Ishikawa (cell line): Measurements from ENCODE around the gene CDH13.

Experiments
- CEBPB ChIP-seq: IDR thresholded peaks from 2 replicates; pipeline ENCODE4 v1.6.1; 2012
- CREB1 ChIP-seq: IDR thresholded peaks from 2 replicates; pipeline ENCODE4 v1.6.1; 2012; ENCODE audit warnings: low read depth
- EGR1 ChIP-seq: IDR thresholded peaks from 2 replicates; pipeline ENCODE4 v1.6.1; 2012
- EP300 ChIP-seq: IDR thresholded peaks from 2 replicates; pipeline ENCODE4 v1.6.1; 2012; ENCODE audit warnings: borderline replicate concordance
- FOXM1 ChIP-seq: IDR thresholded peaks from 2 replicates; pipeline ENCODE4 v1.6.1; 2012; ENCODE audit warnings: low read depth, borderline replicate concordance
- MAX ChIP-seq: IDR thresholded peaks from 2 replicates; pipeline ENCODE4 v1.6.1; 2012
- NFIC ChIP-seq: IDR thresholded peaks from 2 replicates; pipeline ENCODE4 v1.6.1; 2012
- RAD21 ChIP-seq: IDR thresholded peaks from 2 replicates; pipeline ENCODE4 v1.6.1; 2012; ENCODE audit warnings: low read depth
- TAF1 ChIP-seq: IDR thresholded peaks from 2 replicates; pipeline ENCODE4 v1.6.1; 2012; ENCODE audit warnings: low read depth, mild to moderate bottlenecking
- TCF12 ChIP-seq: IDR thresholded peaks from 2 replicates; pipeline ENCODE4 v1.6.1; 2012; ENCODE audit warnings: low read depth
- TEAD4 ChIP-seq: IDR thresholded peaks from 2 replicates; pipeline ENCODE4 v1.6.1; 2012
- USF1 ChIP-seq: IDR thresholded peaks from 2 replicates; pipeline ENCODE4 v1.6.1; 2012
- YY1 ChIP-seq: IDR thresholded peaks from 2 replicates; pipeline ENCODE4 v1.6.1; 2012; ENCODE audit warnings: low read depth
- ZBTB7A ChIP-seq: IDR thresholded peaks from 2 replicates; pipeline ENCODE4 v1.6.1; 2012; ENCODE audit warnings: low read depth
- TF ChIP-seq, protein P1 (sequence below): IDR thresholded peaks from 2 replicates; pipeline ENCODE4 v1.6.1; 2012; ENCODE audit warnings: low read depth, mild to moderate bottlenecking

CDH13 gene

GRCh38 chr16:83622010-83622409, 995.2 kb downstream of the CDH13 start:
- TF ChIP-seq NFIC: no peak
- TF ChIP-seq ZBTB7A: no peak
- TF ChIP-seq MAX: no peak
- TF ChIP-seq TCF12: no peak
- TF ChIP-seq CEBPB: no peak
- TF ChIP-seq TAF1: no peak
- TF ChIP-seq EP300: no peak

- TF ChIP-seq EP300 (no peak), CEBPB (no peak), ZBTB7A (no peak), TCF12 (no peak), RAD21 (no peak), TEAD4 (no peak), EGR1 (no peak), YY1 (no peak), NFIC (no peak), USF1 (no peak), FOXM1 (no peak), TAF1 (no peak), MAX (no peak), CREB1 (no peak)
- TF ChIP-seq, protein P1, sequence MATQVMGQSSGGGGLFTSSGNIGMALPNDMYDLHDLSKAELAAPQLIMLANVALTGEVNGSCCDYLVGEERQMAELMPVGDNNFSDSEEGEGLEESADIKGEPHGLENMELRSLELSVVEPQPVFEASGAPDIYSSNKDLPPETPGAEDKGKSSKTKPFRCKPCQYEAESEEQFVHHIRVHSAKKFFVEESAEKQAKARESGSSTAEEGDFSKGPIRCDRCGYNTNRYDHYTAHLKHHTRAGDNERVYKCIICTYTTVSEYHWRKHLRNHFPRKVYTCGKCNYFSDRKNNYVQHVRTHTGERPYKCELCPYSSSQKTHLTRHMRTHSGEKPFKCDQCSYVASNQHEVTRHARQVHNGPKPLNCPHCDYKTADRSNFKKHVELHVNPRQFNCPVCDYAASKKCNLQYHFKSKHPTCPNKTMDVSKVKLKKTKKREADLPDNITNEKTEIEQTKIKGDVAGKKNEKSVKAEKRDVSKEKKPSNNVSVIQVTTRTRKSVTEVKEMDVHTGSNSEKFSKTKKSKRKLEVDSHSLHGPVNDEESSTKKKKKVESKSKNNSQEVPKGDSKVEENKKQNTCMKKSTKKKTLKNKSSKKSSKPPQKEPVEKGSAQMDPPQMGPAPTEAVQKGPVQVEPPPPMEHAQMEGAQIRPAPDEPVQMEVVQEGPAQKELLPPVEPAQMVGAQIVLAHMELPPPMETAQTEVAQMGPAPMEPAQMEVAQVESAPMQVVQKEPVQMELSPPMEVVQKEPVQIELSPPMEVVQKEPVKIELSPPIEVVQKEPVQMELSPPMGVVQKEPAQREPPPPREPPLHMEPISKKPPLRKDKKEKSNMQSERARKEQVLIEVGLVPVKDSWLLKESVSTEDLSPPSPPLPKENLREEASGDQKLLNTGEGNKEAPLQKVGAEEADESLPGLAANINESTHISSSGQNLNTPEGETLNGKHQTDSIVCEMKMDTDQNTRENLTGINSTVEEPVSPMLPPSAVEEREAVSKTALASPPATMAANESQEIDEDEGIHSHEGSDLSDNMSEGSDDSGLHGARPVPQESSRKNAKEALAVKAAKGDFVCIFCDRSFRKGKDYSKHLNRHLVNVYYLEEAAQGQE: no peak
These were observed 996.4 kb downstream of the CDH13 start for GRCh38 chr16:83623091-83623730.

- no peak for TF ChIP-seq CEBPB
- TF ChIP-seq CREB1: no peak
- no peak for TF ChIP-seq USF1
- TF ChIP-seq YY1: no peak
- no peak for TF ChIP-seq TAF1
- TF ChIP-seq FOXM1: no peak
- TF ChIP-seq MAX: no peak
- no peak for TF ChIP-seq NFIC
- TF ChIP-seq TEAD4: no peak
- no peak for TF ChIP-seq TCF12
- no peak for TF ChIP-seq ZBTB7A
- TF ChIP-seq EGR1: no peak
- TF ChIP-seq, protein P1: no peak
- TF ChIP-seq RAD21: no peak
- no peak for TF ChIP-seq EP300
These were observed 997.1 kb downstream of the CDH13 start for GRCh38 chr16:83623892-83624291.

DNA sequence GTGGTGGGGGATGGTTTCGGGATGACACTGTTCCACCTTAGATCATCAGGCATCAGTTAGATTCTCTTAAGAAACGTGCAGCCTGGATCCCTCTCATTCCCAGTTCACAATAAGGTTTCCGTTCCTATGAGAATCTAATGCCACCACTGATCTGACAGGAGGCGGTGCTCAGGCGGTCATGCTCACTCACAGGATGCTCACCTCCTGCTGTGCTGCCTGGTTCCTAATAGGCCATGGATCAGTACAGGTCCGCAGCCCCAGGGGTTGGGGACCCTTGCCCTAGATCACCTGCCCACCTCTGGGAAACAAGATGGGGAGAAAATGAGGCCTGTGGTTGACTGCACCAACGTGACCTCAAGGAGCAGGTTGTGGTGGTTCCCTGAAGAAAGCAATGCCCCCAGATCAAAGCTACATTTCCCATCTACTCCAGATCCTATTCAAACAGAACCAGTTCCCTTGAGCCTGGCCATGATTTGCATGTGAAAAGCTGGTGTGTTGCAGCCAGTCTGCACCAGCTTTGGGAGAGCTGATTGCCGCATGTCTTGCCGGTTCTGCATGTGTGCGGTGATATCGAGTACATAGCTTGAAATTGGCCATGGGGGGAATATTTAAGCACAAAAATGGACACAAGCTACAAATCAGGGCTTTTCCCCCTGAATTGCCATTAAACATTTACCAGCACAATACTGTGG, 997.8 kb downstream of the CDH13 start:
- TF ChIP-seq CREB1 (no peak), TCF12 (no peak), TAF1 (no peak), CEBPB (no peak)

- TF ChIP-seq CREB1: no peak
- TF ChIP-seq YY1: no peak
- no peak for TF ChIP-seq TCF12
- TF ChIP-seq FOXM1: no peak
These were observed 999.4 kb downstream of the CDH13 start for GRCh38 chr16:83626204-83626603.

DNA sequence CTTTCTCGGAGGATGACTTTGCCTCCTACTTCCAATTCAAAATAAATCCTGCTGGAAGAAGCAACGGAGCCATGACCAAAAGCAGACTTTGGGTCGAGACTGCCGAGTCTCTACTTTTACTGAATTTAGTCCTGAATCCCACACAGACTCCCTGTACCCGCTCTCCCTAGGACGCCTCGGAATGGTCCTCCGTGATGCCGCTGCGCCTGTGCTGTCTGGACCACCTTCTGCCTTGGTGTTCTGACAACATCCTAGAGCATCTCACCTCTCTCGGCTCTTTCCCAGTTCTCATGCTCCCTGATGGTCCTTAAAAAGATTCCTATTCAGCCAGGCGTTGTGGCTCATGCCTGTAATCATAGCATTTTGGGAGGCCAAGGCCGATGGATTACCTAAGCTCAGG, 999.9 kb downstream of the CDH13 start:
- TF ChIP-seq CEBPB (no peak), TCF12 (no peak), YY1 (no peak), NFIC (no peak), RAD21 (no peak), USF1 (no peak), FOXM1 (no peak), TEAD4 (no peak), EGR1 (no peak), EP300 (no peak), MAX (no peak), CREB1 (no peak), TAF1 (no peak), ZBTB7A (no peak)
- TF ChIP-seq, protein P1: no peak
